HL-60 (cell line): ENCODE measurements around the gene CNP.

Experiments used
- REST ChIP-seq: IDR thresholded peaks from 2 replicates; pipeline ENCODE4 v1.6.1; 2012; ENCODE audit warnings: low read depth; ENCODE audit not compliant: insufficient replicate concordance
- TF ChIP-seq, protein P1 (sequence below): IDR thresholded peaks from one replicate; pipeline ENCODE4 v1.5.1; 2011; ENCODE audit warnings: low read length, control low read depth, inconsistent platforms; ENCODE audit not compliant: insufficient read depth

- TF ChIP-seq, protein P1, sequence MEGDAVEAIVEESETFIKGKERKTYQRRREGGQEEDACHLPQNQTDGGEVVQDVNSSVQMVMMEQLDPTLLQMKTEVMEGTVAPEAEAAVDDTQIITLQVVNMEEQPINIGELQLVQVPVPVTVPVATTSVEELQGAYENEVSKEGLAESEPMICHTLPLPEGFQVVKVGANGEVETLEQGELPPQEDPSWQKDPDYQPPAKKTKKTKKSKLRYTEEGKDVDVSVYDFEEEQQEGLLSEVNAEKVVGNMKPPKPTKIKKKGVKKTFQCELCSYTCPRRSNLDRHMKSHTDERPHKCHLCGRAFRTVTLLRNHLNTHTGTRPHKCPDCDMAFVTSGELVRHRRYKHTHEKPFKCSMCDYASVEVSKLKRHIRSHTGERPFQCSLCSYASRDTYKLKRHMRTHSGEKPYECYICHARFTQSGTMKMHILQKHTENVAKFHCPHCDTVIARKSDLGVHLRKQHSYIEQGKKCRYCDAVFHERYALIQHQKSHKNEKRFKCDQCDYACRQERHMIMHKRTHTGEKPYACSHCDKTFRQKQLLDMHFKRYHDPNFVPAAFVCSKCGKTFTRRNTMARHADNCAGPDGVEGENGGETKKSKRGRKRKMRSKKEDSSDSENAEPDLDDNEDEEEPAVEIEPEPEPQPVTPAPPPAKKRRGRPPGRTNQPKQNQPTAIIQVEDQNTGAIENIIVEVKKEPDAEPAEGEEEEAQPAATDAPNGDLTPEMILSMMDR, result no peak
- no peak for TF ChIP-seq REST
These were observed 736 bp downstream of the CNP start for GRCh38 chr17:41967141-41967920.
